Nephron (organoid): ENCODE results near the gene RBM6.

Experiments
- H3K27ac Mint-ChIP-seq, 3 experiments: 2 replicates each; pipeline ENCODE4 v1.8.0; 2020; ENCODE audit warnings: mixed read lengths in 3 of 3, mild to moderate bottlenecking in 2 of 3, moderate library complexity in 1 of 3
- H3K27me3 Mint-ChIP-seq: 2 replicates; pipeline ENCODE4 v1.8.0; 2021; ENCODE audit warnings: low read depth, mild to moderate bottlenecking, moderate library complexity, mixed read lengths
- H3K36me3 Mint-ChIP-seq: 2 replicates; pipeline ENCODE4 v1.8.0; 2020; ENCODE audit warnings: low read depth, mixed read lengths
- H3K4me1 Mint-ChIP-seq: 2 replicates; pipeline ENCODE4 v1.8.0; 2020; ENCODE audit warnings: mixed read lengths
- H3K4me3 Mint-ChIP-seq, 3 experiments: 2 replicates each; pipeline ENCODE4 v1.8.0; 2020; ENCODE audit warnings: mild to moderate bottlenecking in 3 of 3, mixed read lengths in 3 of 3, moderate library complexity in 2 of 3
- H3K9me3 Mint-ChIP-seq: 2 replicates; pipeline ENCODE4 v1.8.0; 2020; ENCODE audit warnings: mixed read lengths
- TF ChIP-seq, protein P1 (sequence below), 3 experiments: fragments of 200-600 bp; sonication (generic); IDR thresholded peaks; one replicate each; pipeline ENCODE4 v1.5.0; 2021; ENCODE audit warnings: antibody characterized with exemption in 3 of 3; ENCODE audit not compliant: unreplicated experiment in 3 of 3

Gene RBM6

DNA sequence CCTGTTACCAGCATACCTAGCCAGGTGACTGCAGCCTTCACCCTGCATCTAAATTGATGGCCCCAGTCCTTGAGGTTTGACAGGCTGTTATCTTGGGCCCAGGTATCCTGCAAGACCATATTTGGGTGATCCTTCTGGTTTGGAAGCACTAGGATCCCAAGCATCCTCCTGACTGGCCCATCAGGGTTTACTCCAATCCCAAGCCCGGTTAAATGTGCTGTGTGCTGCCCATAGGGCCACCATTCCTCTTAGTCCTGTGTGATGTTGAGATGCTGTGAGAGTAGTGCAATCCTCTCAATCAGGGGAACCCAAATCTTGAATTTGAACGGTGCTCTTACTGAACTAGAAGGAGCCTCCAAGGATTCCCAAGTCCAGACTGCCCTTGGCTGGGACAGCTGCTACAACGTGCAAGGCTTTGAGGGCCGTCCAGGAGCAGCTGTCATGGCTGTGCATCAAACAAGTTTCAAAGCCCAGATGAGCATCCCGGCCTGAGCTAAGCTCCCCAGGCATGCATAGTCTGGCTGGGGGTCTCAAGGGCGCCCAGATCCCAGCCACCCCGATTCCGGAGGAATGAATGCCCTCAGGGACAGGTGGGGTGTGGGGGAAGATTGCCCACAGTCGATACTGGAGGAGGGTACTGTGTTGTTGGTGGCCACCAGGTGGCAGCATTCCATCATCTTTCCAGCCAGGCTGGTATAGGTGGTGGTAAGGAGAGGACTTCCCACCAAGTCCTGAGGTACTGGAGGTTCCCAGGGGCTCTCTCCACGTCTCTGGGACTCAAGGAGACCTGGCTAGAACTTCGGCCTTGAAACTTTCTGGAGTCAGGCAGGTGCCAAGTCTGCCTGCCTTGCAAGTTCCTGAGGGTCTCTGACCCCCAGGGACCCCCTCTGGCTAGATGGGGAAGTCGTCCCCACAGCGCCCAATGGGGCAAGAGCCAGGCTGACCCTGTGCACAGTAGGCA is 181.4 kb downstream of the RBM6 start:
- Mint-ChIP-seq H3K4me3 (no peak overlapping the region), H3K4me1 (peaks cover 45% of the 10 kb centered on the region), H3K27ac (peak overlapping the region; percentile 29 to 74 (median 57)), H3K27me3 (no peaks in the 10 kb centered on the region), H3K9me3 (no peaks in the 10 kb centered on the region), H3K36me3 (peaks cover 36% of the 10 kb centered on the region)
- TF ChIP-seq, protein P1, sequence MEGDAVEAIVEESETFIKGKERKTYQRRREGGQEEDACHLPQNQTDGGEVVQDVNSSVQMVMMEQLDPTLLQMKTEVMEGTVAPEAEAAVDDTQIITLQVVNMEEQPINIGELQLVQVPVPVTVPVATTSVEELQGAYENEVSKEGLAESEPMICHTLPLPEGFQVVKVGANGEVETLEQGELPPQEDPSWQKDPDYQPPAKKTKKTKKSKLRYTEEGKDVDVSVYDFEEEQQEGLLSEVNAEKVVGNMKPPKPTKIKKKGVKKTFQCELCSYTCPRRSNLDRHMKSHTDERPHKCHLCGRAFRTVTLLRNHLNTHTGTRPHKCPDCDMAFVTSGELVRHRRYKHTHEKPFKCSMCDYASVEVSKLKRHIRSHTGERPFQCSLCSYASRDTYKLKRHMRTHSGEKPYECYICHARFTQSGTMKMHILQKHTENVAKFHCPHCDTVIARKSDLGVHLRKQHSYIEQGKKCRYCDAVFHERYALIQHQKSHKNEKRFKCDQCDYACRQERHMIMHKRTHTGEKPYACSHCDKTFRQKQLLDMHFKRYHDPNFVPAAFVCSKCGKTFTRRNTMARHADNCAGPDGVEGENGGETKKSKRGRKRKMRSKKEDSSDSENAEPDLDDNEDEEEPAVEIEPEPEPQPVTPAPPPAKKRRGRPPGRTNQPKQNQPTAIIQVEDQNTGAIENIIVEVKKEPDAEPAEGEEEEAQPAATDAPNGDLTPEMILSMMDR (IDR thresholded peaks at IDR 0.05; ENCODE audit: unreplicated experiment in 3 of 3): peak; percentile 85 to 92 (median 89)

DNA sequence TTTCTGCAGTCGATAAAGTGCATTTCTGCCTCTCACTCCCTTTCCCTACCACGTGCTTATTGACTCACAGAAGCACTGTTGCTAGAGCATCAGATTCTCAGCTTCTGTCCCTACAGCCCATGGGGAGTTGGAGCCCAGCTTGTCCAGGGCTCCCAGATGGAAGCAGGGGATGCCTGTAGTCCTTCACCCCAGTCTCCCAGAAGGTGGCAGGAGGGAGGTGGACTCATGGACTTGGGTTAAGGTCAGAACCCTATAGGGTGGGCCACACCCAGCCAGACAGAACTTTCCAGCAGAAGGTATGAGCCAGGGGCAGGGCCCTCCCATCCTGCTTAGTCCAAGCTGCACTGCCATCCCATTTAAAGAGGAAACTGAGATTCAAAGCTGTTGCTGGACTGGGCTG is 182.1 kb downstream of the RBM6 start:
- Mint-ChIP-seq H3K27ac (peak overlapping the region in 2 of 3 experiments; percentile 36 to 74), H3K4me3 (no peak overlapping the region), H3K36me3 (peaks cover 28% of the 10 kb centered on the region), H3K27me3 (no peaks in the 10 kb centered on the region), H3K9me3 (no peaks in the 10 kb centered on the region), H3K4me1 (peaks cover 50% of the 10 kb centered on the region)
- TF ChIP-seq, protein P1 (IDR thresholded peaks at IDR 0.05; ENCODE audit: unreplicated experiment in 3 of 3): no peak

DNA sequence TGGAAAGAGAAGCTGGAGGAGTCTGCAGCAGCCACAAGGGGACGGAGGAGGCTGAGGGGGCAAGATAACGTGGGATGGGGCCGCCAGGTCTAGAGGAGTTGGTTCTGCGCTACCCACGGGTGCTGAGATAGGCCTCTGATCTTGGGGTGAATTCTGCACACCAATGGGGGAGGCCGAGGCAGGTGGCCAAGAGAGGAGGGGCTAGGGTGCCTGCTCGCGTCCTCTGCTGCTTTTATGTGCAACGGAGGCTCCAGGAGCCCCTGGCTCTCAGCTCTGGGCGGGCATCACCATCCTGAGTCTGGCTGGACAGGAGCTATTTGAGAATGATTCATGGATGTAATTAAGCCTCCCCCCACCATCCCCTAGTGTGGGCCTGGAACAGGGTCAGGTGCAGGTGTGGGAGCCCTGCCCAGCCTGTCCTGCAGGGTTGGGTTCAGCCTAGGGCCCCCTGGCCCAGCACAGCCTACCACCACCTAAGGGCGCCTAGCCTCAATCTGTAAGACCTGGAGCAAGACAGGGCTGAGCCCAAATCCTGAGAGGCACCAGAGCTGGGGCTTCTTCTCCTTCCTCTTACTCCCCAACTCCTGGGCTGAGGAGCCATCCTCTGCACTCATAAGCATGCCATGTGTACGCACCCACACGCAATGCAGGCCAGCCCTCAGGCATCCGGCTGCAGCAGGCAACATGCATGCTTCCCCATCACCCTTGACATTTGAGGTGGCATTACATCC is 182.9 kb downstream of the RBM6 start:
- Mint-ChIP-seq H3K4me3 (no peak overlapping the region), H3K36me3 (peaks cover 23% of the 10 kb centered on the region), H3K4me1 (peaks cover 54% of the 10 kb centered on the region), H3K27me3 (no peaks in the 10 kb centered on the region), H3K9me3 (no peaks in the 10 kb centered on the region), H3K27ac (peak overlapping the region; percentile 27 to 74 (median 36))
- TF ChIP-seq, protein P1 (IDR thresholded peaks at IDR 0.05; ENCODE audit: unreplicated experiment in 3 of 3): no peak

DNA sequence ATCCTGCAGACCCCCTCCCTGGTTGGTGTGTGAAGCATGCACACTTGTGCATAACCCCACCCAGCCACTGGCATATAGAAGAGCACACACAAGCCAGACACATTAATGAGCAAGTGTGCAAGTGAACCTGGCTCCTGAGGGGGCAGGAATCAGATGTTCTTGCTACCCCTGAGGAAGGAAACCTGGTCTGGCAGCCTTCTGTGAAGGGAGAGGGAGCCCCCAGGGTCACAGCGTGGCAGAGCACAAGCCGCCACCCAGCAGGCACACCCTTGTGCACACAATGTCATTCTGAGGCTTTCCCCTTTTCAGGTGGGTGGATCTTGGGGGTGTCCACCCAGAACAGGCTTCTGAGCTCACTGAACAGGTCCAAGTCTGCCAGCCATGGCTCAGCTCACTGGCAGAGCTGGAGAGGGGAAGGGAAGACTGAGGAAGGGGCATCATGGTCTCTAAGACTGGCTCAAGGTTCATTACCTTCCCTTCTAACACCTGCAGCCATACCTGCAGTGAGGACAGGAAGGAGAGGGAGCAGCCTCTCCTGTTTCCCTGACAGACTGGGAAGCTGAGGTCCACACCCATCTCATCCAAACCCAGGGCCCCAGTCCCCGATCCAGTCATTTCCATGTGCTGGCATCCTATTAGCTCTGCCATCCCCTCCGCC is 183.6 kb downstream of the RBM6 start:
- TF ChIP-seq, protein P1 (IDR thresholded peaks at IDR 0.05; ENCODE audit: unreplicated experiment in 3 of 3): no peak
- peaks cover 16% of the 10 kb centered on the region for H3K36me3 Mint-ChIP-seq
- H3K27ac Mint-ChIP-seq: peak overlapping the region; percentile 74 to 92 (median 81)
- no peak overlapping the region for H3K4me3 Mint-ChIP-seq
- H3K4me1 Mint-ChIP-seq: peaks cover 54% of the 10 kb centered on the region
- no peaks in the 10 kb centered on the region for H3K9me3 Mint-ChIP-seq
- no peaks in the 10 kb centered on the region for H3K27me3 Mint-ChIP-seq

DNA sequence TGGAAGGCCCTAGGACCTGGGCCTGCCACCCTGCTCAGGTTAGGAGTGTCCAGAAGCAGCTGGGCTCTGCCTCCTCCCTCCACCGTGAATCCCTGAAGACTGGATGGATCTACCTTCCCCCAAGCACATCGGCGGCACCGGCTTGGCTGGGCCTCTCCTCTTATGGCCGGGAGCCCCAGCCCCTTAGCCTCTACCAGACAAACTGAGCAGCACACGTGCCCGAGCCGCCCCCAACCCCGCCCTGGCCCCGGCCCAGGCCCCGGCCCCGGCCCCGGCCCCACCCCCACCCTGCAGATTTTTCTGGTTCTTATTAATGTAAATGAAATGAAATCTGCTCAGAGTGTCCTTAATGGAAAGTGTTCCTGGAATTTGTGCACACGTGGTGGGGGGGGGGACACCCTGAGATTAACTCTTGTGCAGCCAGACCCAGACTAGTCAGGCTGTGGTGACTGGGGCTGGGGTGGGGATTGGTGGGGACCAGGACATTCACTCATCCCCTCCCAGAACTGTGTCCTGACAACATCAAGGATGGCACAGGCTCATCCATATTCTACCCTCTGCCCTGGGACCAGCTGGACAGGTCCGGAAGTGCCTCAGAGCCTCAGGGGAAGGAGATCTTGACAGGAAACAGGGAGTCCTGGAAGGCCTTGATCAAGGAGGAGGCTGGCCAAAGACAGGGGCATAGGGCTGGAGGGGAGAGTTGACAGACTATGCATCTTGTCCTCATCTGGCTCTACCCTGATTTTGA is 184.3 kb downstream of the RBM6 start:
- no peaks in the 10 kb centered on the region for H3K27me3 Mint-ChIP-seq

More for the DNA sequence above, 184.3 kb downstream of the RBM6 start:
- Mint-ChIP-seq H3K27ac (peak overlapping the region; percentile 74 to 92 (median 81)), H3K9me3 (no peaks in the 10 kb centered on the region), H3K36me3 (peaks cover 11% of the 10 kb centered on the region), H3K4me3 (peak overlapping the region in 2 of 3 experiments; percentile 23 to 50), H3K4me1 (peaks cover 54% of the 10 kb centered on the region)
- TF ChIP-seq, protein P1 (IDR thresholded peaks at IDR 0.05; ENCODE audit: unreplicated experiment in 3 of 3): no peak
